HFF-Myc (cell line): Measurements from ENCODE around the gene ADAMTS12.
A peak's percentile ranks its signal among the peaks of the same experiment; 100 is the strongest.

Source experiments
- DNase-seq: peaks from one replicate; pipeline ENCODE4 v3.0.0-alpha.2; 2011; ENCODE audit warnings: low read depth; ENCODE audit errors: extremely low read depth
- H3K4me3 ChIP-seq: replicated peaks from 2 replicates; pipeline ENCODE4 v1.5.1; 2011; ENCODE audit warnings: low read depth, mild to moderate bottlenecking, control low read depth, low read length
- CTCF ChIP-seq: IDR thresholded peaks from 2 replicates; pipeline ENCODE4 v1.5.1; 2012; ENCODE audit warnings: mild to moderate bottlenecking, low read depth, low read length, control low read depth; ENCODE audit errors: missing control alignments

ADAMTS12 gene

GRCh38 chr5:33774341-33774740 is 117.4 kb downstream of the ADAMTS12 start:
- no peak for DNase-seq
- TF ChIP-seq CTCF: no peak
- no peak overlapping the region for H3K4me3 ChIP-seq

DNA sequence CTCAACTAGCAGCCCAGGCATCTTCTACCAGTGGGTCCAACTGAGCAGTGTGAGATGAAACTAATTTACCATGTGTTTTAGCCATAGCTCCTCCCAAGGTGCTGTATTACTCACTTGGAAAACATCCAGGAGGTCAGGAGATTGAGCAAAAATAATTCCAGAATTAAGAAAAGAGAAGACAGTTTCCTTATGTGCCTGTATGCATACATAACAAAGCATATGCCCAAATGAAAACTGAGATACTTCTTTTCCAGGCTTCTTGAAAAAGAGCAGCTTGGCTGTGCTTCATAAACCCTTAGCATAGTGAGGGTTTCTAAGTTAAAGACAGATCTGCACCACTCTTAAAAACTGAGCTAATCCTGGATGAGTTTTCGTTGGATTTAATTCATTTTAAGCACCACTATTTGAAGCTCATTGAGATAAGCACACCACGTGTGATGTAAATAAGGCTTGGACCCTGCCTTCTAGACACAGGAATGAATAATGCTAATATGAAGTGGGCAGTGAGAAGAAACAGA is 119.4 kb downstream of the ADAMTS12 start:
- DNase-seq: peak; percentile 66
- TF ChIP-seq CTCF: no peak
- H3K4me3 ChIP-seq: no peak overlapping the region

DNA sequence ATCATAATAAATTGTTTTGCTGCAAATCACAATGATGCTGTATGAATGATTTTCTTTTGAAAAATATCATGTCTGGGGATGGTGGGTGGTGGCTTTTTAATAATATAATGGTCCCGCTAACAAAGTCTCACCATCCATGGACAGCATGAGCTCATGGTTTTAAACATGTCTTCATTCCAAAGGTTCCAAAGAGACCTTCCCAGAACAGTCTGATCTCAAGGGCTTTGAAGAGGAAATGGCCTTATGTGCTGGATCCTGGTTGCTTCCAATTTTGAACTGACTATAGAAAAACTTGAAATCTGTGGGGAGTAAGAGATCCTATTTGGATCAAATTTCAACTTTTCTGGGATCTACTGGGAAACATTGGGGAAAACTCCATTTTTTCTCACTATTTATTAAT is 121.8 kb downstream of the ADAMTS12 start:
- DNase-seq: no peak
- no peak overlapping the region for H3K4me3 ChIP-seq
- TF ChIP-seq CTCF: no peak

- TF ChIP-seq CTCF: no peak
- DNase-seq: no peak
- H3K4me3 ChIP-seq: no peak overlapping the region
Observed at GRCh38 chr5:33769196-33769595, 122.6 kb downstream of the ADAMTS12 start.

DNA sequence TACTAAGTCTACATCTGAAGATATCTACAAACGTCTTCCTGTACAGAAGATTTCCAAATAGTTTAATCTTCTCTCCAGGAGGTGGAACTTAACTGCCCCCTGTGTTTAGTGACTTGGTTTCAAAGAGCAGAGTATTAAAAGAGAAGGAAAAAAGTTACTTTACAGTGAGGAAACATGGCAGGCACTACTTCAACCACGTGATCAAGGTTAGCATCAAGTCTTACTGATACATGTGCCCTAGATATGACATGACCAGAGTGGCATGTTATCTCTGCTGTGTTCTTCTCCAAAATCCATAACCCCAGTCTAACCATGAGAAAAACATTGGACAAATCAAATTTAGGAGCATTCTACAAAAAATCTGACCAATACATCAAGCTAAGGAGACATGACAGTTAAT is 125.8 kb downstream of the ADAMTS12 start:
- no peak overlapping the region for H3K4me3 ChIP-seq
- no peak for TF ChIP-seq CTCF

DNA sequence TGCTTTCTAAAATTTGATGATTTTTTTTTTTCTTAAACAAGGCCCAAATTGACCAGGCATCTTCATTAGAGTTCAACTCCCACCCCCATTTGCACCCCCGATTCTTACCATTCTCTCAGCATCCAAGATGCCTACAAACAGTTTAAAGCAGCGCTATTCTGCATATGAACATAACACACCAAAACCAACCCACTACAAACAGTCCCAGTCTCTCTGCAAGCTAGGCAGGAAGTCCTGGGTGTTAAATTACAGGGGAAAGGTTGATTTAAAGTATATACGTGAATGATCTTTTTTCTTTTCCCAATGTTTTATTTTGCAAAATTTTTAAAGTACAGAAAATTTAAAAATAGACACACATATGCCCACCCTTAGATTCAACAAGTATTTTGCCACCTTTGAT is 127.0 kb downstream of the ADAMTS12 start:
- DNase-seq: no peak
- no peak for TF ChIP-seq CTCF
- H3K4me3 ChIP-seq: no peak overlapping the region

More for the DNA sequence above, 125.8 kb downstream of the ADAMTS12 start:
- no peak for DNase-seq

GRCh38 chr5:33763435-33763834 is 128.4 kb downstream of the ADAMTS12 start:
- no peak for TF ChIP-seq CTCF
- no peak for DNase-seq
- no peak overlapping the region for H3K4me3 ChIP-seq
